HG03457 (cell line): ENCODE data around the gene TPST2.
"Not testable (repeated sequence)": the region's sequence is repeated elsewhere in the genome, so short reads cannot be mapped to it uniquely, and the experiment has no call there.

Source experiments
- ATAC-seq: cut with Tn5 transposase; IDR thresholded peaks from one replicate; pipeline ENCODE4 v1.9.1; 2021; ENCODE audit warnings: moderate number of reproducible peaks; ENCODE audit not compliant: unreplicated experiment

The TPST2 gene

DNA sequence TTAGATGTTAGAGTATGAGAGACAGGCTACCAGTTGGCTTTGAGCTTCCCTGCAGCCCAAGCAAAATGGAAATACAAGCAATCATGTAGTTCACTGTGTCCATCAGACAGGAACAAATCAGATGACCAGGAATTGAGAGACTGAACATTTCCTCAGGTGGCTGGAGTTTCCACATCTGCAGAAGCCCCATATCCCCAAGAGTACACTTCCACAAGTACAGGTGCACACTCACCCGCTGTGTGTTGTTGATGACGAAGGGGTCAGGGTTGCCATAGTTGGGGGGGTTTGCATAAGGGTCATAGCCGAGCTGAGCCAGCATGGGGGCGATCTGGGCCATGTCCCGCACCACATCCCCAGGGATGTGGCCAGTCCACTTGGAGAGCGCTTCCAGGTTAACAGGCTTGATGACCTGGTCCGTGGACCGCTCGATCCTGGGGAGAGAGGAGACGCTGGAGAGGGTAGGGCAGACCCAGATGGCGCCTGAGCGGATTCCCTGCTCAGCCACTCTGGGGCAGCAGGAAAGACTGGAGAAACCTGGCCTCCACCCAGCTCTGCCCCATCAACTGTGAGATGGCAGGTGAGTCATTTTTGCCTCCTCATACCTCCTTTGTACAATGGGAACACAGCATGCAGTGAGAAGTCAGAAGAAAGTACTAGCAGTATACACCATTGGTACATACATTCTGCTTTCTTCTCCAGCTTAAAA is 53.7 kb downstream of the TPST2 start:
- no peak for ATAC-seq

DNA sequence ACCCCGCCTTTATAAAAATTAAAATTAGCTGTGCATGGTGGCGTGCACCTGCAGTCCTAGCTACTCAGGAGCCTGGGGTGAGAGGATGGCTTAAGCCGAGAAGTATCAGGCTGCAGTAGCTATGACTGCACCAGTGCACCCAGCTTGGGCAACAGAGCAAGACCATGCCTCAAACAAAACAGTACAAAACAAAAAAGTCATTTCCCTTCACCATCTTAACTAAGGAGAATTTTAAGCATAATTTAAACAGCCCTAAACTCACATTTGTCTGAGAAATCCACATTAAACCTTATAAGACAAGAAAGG is 54.4 kb downstream of the TPST2 start:
- no peak for ATAC-seq

DNA sequence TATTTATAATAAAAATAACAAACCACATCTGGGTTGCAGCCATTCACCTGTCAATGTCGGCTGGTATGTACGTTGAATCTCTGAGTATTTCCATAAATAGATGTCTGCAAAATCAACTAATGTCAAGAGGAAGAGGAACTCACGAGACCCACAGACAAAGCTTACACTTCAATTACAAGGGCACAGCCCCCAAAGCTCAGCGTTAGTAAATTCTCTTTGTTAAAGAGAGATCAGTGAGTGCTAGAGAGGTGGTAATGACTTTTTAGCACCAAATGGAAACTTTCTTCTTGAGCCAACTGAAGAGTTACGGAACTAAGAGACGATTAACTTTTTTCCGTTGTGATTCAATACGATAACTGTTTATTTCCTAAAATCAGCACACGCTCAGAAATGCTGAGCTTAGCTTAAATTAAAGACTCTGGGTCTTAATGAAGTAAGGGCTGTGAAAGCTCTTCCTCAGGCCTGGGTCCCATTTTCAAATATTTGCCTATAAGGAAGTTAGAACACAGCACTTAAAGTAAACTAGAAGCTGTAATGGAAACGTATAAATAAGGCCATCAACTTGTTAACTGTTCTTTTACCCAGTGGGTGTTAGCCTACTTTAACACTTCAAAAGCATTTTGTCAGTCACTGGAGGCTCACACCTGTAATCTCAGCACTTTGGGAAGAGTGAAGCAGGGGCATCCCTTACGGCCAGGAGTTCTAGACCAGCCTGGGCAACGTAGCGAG is 54.9 kb downstream of the TPST2 start:
- ATAC-seq = no peak

DNA sequence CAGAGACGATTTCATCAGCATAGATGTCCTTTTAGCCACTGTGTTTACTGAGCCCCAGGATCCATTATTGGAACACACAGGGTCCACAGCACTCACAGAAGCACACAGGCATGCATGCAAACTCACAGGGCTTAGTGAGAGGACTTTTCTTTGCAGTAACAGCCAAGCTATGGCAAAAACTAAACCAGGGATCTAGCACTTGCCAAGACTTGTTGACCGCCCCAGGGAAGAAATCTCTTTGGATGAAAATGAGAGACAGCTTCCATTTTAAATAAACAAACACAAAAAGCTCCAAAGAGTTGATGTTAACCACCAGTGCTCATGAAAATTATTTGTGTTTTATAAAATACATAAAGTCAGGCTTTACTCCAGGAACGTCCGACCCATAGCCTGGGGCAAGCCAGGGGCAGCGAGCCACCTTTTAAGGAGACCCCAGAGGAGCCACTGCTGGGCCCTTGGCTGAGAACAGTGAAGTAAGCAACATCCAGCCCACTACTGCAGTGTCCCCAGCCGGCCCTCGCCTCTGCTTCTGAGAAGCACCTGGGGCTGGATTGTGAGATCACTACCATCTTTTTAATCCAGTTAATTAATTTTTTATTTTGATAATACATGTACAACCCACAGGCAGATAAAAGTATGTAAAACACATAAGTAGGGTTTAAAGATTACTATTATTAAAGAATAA is 55.6 kb downstream of the TPST2 start:
- ATAC-seq = no peak

DNA sequence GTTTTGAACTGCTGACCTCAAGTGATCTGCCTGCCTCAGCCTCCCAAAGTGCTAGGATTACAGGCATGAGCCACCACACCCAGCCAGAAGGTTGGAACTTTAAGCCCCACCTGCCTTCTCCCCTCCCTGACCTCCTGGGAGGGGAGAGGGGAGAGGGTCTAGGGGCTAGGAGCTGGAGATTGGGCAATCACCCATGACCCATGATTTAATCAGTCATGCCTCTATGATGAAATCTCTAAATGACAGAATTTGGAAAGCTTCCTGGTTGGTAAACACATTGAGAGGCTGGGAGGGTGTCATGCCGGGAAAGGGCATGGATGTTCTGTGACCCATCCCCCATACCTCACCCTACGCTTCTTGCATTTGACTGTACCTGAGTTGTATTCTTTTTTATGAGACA is 60.6 kb downstream of the TPST2 start:
- ATAC-seq = no peak

DNA sequence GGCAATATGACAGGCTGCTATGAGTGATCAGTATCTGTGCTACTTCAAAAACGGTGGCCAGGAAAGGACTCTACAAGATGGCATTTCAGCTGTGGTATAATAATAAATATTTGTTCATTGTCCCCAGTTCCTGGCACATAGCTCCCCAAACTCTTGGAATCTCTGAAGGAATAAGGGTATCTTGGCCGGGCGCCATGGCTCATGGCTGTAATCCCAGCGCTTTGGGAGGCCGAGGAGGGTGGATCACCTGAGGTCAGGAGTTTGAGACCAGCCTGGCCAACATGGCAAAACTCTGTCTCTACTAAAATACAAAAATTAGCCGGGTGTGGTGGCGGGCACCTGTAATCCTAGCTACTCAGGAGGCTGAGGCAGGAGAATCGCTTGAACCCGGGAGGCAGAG is 61.4 kb downstream of the TPST2 start:
- ATAC-seq = not testable (repeated sequence)

DNA sequence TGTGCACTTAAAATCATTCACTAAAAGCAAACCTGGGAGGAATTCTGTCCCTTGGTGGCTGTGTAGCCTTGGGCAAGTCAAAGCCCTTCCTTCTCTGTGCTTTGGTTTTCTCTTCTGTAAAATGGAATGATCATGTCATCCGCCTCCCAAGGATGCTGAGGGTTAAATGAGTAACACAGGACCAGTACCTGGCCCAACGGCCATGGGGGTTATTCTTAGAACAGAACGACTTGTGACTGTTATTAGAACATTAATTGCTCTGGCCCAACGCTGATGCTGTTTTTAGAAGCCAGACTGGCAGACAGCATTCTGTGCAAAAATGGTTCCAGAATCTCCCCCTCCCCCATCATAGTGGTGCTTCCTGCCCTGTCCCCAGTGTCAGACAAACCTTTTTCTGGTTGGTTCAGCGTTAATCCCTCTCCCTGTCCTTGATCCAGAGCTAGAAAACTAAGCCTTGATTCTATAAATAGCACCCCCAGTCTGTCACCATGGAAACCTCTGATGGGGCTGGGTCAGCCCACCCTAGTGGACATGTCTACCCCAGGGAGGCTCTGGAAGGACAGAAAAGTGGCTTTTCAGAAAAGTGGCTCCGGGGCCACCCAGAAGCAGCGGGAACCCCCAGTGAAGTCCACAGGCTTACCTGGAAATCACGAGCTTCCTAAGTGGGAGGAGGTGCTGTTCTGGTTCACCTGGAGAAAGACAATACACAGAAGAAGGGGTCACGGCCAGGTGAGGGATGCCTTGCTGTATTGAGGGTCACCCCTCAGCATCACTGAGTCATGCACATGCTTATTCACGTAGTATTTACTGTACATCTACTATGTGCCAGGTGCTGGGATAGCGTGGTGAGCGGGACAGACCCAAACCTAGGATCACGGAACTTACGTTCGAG is 62.1 kb downstream of the TPST2 start:
- ATAC-seq = no peak

DNA sequence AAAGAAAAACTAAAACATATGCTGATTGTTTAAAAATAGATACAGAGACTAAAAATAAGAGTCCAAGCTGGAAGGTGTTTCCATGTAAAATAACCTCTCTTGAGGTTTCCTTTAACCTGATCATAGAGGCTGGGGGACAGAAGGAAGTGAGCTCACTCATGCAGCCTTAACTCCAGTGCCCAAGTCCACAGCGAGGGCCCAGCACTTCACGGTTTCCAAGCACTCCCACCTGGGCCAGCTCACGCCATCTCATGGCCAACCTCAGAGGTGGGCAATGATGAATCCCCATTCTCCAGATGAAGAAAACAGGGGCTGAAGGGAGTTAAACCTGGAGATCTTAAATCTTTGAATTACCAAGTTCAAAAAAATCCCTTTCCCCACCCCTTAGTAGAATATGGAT is 62.8 kb downstream of the TPST2 start:
- ATAC-seq = no peak

DNA sequence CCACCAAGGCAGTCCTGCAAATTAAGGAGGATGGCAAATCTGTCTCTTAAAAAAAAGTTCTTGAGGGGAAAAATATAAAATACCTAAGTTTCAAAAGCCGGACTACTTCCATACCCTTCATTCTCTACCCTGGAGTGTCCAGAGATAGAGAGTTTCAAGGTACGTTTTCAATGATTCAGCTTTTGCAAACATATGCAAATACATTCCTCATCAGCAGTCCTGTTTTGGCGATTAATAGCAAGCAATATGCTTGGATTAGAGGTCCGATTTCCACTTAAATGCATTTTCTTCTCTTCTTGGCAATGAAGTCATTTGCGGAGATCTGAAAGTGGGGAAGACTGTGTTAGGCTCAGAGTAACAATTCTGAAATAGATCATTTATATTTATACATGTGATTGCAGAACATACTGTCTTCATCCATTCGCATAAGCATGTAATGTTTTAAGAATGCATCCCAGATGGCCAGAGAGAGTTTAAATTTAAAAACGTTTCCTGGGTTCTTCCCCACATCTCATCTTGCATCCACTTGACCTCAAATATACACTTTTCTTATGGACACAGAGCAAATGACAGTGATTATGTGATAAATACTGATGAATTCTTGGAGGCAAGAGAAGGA is 63.9 kb downstream of the TPST2 start:
- no peak for ATAC-seq

DNA sequence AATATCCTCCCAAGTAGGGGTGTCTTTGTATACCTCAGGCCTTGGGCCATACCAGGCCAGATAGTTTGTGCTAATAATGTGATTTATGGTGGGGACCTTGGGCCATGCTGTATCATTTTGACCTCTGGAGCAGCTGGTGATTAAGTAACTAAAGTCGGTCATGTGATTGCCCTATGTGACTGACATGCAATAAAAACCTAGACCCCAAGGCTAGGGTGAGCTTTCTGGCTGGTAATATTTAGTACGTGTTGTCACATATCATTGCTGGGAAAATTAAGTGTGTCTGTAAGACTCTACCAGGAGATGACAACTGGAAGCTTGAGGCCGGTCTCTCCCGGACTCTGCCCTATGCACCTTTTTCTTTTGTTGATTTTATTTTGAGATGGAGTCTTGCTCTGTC is 65.1 kb downstream of the TPST2 start:
- ATAC-seq = no peak

DNA sequence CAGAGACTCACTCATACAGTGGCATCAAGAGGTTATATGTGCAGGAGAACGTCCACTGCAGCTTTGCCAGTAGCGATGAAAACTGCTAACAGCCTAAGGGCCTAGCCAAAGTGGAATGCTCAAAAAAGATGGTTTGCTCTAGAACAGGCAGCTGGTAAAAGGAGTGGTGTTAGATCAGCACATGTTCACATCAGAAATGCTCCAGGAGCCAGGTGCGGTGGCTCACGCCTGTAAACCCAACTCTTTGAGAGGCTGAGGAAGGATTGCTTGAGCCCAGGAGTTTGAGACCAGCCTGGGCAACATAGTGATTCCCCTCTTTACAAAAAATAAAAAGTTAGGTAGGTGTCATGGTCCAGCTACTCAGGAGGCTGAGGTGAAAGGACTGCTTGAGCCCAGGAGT is 67.3 kb downstream of the TPST2 start:
- no peak for ATAC-seq

DNA sequence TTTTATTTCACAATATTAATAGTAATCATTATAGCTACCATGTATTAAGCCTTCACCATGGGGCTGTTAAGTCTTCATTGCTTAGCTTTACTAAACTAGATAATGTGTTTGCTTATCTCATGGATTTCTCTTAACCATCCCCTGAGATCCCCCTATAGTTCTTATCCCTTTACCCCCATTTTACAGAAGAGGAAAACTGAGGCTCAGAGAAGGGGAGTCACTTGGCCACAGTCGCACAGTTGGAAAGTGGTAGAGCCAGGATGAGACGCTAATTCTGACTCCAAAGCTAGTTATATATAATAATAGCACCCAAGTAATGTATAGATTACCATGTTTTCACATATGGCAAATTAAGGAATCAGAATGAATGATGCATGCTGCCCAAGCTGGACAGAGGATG is 67.9 kb downstream of the TPST2 start:
- no peak for ATAC-seq

DNA sequence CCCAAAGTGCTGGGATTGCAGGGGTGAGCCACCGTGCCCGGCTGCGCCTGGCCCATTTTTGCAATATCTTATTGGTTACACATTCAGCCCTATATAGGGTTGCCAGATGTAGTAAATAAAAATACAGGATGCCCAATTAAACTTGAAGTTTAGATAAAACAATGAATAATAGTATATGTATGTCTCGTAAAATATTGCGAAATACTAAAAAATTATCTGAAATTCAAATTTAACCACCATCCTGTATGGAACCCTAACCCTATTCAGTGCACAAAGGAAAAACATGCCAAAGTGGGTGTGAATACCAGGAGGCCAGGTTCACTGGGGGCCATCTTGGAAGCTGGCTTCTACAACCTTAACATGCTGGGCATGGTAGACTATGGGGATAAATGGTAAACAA is 72.5 kb downstream of the TPST2 start:
- no peak for ATAC-seq

DNA sequence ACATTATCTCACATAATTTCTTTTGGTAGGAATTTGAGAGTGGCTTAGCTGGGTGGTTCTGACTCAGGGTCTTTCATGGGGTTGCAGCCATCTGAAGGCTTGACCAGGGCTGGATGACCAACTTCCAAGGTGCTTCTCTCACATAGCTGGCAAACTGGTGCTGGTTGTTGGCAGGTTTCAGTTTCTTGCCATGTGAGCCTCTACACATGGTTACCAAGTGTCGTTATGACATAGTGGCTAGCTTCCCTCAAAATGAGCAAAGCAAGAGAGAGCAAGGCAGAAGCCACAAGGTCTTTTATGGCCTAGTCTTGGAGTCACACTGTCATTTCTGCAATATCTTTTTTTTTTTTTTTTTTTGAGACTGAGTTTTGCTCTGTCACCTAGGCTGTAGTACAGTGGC is 73.4 kb downstream of the TPST2 start:
- no peak for ATAC-seq

DNA sequence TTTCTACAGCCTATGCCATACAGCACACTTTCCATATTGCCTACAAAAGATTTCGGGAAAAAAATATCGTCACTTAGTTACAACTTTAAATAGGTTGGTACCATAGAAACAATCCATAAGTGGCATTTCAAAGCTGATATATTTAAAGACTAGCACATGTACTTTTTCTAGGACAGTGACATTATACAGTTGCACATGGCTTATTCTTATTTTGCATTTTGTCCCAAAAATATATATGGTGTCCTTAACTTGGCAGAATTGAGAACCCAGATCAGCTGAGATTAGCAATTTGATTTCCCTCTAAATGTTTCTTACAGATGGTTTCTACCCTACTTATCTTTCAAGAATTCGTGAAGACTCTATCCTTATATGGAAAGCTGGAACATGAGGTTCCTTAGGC is 74.0 kb downstream of the TPST2 start:
- no peak for ATAC-seq

DNA sequence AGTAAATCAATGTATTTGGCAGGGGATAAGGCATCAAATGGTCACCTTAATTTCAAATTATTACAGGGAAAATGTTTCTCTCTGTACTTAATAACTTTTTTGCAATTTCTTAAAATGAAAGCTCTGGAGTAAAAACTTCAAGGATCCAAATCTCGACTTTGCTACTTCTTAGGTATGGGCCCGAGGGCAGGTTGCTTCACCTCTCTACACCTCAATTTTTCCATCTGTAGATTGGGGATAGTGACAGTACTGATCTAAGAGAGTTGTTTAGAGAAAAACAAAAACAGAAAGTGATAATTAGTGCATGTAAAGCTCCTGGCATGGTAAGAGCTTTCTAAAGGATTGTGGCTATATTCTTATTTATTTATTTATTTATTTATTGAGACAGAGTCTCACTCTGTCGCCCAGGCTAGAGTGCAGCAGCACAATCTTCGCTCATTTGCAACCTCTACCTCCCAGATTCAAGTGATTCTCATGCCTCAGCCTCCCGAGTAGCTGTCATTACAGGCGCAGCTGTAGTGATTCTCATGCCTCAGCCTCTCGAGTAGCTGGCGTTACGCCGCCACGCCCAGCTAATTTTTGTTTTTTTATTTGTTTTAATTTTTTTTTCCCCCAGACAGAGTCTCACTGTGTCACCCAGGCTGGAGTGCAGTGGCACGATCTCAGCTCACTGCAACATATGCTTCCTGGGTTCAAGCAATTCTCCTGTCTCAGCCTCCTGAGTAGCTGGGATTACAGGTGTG is 75.3 kb downstream of the TPST2 start:
- ATAC-seq = no peak

DNA sequence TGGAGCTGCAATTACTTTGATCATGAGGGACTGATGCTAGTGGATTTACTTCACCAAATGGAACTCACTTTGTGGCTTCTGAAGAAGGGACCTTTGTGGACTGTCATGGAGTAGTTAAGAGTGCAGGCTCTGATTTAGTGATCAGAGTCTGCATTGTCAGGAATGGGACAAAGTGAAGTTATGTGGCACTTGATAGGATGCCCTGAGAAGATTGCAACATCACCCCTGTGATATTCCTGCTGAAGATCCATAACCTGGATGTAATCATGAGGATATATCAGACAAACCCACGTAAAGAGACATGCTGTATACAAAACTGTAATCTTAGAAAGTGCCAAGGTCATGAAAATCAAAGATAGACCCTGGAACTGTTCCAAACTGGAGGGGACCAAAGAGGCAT is 76.1 kb downstream of the TPST2 start:
- ATAC-seq = no peak

DNA sequence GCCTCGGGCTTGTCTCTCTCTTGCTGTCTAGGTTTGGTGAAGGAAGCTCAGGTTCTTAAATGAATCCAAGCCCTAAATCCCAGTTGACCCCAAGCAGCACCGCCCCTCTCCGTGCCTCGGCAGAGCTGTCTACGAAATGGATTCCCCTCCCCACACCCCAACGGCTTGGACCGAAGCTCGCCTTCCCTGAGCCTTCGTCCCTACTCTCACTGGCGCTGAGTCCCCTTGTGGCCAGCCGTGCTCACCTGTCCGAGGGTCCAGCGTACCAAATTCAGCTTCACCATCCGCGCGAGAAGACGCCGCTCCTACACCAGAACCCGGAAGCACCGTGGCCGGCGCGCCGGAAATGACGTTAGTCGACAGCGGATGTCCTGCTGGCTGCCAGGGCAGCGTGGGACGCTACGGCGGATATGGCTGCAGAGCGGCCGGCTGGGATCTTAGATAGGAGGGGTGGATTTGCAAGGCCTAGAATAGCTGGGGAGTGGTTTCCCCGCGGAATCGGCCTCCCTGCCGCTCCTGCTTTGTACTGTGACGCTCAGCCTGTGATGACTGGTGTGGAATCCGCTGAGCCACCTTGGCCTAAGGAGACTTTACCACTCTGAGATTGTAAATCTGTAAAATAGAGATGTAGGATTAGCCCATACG is 77.7 kb downstream of the TPST2 start, which contains the start of gene TFIP11:
Gene TFIP11, minus strand, starts transcription at position 325 of the 645 bp plus-strand sequence. CDS start 2,201 bp downstream, outside the sequence.
- peak; percentile 67 for ATAC-seq

DNA sequence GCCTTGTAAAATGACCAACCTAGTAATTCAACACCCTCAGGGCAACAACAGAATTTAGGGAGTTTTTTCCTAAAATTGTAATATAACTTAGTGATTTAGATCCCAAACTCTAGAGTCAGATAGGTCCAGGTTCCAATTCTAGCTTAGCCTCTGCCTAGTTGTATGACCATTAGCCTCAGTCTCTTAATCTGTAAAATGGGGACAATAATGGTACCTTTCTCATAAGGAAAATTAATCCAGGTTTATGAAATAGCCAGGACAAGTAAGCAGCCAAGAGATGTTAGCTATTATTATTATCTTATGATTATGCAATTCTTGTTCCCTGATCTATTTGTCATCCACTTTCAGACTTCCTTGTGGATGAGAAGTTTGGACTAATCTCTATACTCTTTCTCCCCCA is 81.8 kb downstream of the TPST2 start:
- ATAC-seq = no peak

DNA sequence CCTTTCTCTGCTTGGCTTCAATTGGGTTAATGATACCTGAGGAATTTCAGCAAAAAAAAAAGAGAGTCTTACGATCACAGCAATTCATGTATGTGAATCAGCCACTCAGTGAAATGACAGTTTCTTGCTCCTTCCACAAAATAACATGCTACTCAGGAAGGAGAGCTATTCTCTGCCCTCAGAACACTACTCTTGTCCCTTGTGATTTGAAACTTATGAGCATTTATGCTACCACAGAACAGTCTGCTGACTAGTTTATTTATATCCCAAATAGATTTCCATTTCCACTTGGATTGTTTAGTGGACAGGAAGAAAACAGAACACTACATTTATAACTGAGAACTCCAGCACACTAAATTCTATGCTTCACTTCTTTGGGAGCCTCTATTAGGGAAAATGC is 86.2 kb downstream of the TPST2 start:
- ATAC-seq = no peak
